ENCODE data around the gene FMNL3. TPM values are rescaled to one million over a fixed set of nuclear protein-coding genes. Genes with fewer than 3 reads are reported as not detected.

The FMNL3 gene
- total and polyA plus RNA-seq, 4 donors: 0.72 to 4.5 (median 2.6) TPM

GRCh38 chr12:49633703-49634345 is 73.4 kb downstream of the FMNL3 start:
- DNase-seq (ENCODE audit: low spot score): no peak
- H3K9me3 ChIP-seq (ENCODE audit: control insufficient read depth in 4 of 4, low read length in 3 of 4): no peaks in the 10 kb centered on the region
- WGBS: 98% methylated on average over 2 of the region's 2 CpGs
- no peak overlapping the region for H3K4me3 ChIP-seq (ENCODE audit: low read depth in 1 of 3, low read length in 3 of 3)
- peaks cover 0 to 2% (median 0%) of the 10 kb centered on the region in 4 donors for H3K36me3 ChIP-seq (ENCODE audit: control insufficient read depth in 4 of 4, insufficient read depth in 3 of 4, low read depth in 1 of 4, low read length in 3 of 4)
- no peaks in the 10 kb centered on the region for H3K4me1 ChIP-seq (ENCODE audit: control insufficient read depth in 4 of 4, insufficient read depth in 4 of 4, low read length in 3 of 4)
- TF ChIP-seq REST (IDR thresholded peaks at IDR 0.05): no peak
- TF ChIP-seq YY1 (IDR thresholded peaks at IDR 0.05): no peak
- TF ChIP-seq ZBTB33 (IDR thresholded peaks at IDR 0.05): no peak
- no peak for TF ChIP-seq EGR1 (IDR thresholded peaks at IDR 0.05; ENCODE audit: low read depth in 2 of 2)
- no peak for TF ChIP-seq RAD21 (IDR thresholded peaks at IDR 0.05)
- TF ChIP-seq MAX (IDR thresholded peaks at IDR 0.05): no peak
- no peak for TF ChIP-seq FOXA1 (IDR thresholded peaks at IDR 0.05)
- no peak for TF ChIP-seq TAF1 (conservative IDR thresholded peaks at IDR 0.05)
- no peak for TF ChIP-seq NR2F2 (IDR thresholded peaks at IDR 0.05)
- TF ChIP-seq JUND (IDR thresholded peaks at IDR 0.05): no peak
- TF ChIP-seq FOXA2 (IDR thresholded peaks at IDR 0.05): no peak
- TF ChIP-seq RXRA (IDR thresholded peaks at IDR 0.05): no peak
- no peak for TF ChIP-seq SP1 (IDR thresholded peaks at IDR 0.05)
- no peak for TF ChIP-seq HNF4A (conservative IDR thresholded peaks at IDR 0.05)
- TF ChIP-seq CTCF (IDR thresholded peaks at IDR 0.05; ENCODE audit: low read depth, low read length, missing input control): no peak
- no peak for TF ChIP-seq GABPA (IDR thresholded peaks at IDR 0.05 in 1 of 2, conservative IDR thresholded peaks at IDR 0.05 in 1 of 2)
- TF ChIP-seq ATF3 (IDR thresholded peaks at IDR 0.05): no peak
- H3K27me3 ChIP-seq (ENCODE audit: control insufficient read depth in 4 of 4, insufficient read depth in 4 of 4, low read length in 3 of 4): no peaks in the 10 kb centered on the region
- no peak overlapping the region for H3K27ac ChIP-seq (ENCODE audit: low read depth in 1 of 2, low read length in 2 of 2)
- H3K9ac ChIP-seq (ENCODE audit: low read depth in 1 of 2, low read length in 2 of 2): no peak overlapping the region

Data from liver (tissue), 9 donors.